ENCODE measurements around the gene C22orf15.
A peak's percentile ranks its signal among the peaks of the same experiment; 100 is the strongest.

Gene C22orf15

DNA sequence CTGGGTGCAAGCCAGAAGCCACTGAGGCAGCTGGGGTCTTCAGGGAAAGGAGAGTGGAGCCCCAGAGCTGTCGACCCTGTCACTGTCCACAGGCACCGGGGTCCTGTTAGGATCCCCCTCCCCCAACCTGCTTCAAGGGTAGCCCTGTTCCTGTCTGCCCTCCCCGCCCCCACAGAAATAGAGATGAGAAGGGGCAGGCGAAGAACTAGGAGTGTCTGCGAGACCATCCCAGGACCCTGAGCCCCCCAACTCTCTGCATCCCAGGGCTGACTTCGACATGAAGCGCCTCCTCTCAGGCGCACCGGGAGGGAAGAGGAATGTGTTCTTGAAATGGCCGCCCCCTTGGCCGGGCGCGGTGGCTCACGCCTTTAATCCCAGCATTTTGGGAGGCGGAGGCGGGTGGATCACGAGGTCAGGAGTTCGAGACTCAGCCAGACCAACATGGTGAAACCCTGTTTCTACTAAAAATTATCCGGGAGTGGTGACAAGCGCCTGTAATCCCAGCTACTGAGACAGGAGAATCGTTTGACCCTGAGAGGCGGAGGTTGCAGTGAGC is 11.3 kb upstream of the C22orf15 start:
- no peak for DNase-seq

DNA sequence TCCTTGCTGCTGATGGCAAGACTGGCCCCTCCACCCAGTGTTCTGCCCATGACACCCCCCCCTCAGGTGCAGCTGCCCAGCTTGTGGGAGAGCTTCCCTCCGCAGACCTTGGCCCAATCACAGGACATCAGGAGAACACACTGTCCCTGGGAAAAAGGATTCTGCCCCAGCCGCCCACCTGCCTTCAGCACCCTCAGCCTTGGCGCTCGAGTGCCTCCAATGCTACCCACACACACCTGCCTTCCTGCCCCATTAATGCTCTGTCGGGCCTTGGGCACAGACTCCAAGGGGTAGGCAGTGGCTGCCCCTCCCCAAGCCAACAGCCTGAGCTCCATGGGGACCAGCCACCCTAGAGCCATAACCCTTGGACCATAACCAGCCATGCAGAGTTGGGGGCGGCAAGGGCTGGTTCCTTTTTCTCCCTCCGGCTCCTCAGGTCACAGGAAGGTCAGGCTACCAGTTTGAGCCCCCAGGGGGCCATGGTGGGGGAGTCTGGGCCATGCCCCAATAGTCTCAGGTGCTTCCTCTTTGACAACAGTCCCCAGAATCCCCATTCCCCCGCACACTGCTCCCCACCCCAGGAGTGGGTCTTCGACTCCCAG is 10.6 kb upstream of the C22orf15 start:
- DNase-seq = no peak

DNA sequence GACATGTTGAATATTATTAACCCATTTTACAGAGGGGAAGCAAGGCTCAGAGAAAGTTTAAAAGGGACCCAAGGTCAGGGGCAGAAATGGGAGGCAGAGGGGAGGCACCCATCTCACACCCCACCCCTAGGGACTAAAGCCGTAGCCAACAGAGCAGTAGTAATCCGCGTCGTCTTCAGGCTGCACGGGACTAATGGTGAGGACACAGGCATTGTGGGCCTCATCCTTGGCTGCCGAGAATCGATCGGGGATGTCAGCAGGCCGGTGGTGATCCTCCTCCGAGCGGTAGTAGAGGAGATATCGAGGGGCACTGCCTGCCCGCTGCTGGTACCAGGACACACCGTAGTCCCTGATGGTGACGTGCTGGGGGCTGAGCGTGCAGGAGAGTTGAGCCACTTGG is 10.0 kb upstream of the C22orf15 start:
- no peak for DNase-seq

DNA sequence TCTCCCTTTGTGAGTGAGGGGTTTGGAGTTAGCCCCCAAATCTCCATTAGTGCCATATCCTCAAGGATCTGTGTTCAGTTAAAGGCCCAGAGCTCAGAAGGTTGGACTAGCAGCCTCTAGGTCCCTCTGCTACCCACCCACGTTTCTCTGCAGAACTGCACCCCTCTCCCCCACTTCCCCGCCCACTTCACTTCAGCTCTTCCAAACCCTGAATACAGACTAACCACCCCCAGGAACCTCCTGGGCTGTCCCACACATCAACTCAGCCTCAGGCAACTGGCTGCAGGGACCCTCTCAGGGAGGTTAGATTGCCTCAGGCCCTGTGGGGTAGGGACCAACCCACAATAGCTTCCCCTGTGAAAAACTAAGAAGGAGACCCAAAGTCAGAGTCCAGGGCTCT is 9.4 kb upstream of the C22orf15 start:
- DNase-seq = no peak

DNA sequence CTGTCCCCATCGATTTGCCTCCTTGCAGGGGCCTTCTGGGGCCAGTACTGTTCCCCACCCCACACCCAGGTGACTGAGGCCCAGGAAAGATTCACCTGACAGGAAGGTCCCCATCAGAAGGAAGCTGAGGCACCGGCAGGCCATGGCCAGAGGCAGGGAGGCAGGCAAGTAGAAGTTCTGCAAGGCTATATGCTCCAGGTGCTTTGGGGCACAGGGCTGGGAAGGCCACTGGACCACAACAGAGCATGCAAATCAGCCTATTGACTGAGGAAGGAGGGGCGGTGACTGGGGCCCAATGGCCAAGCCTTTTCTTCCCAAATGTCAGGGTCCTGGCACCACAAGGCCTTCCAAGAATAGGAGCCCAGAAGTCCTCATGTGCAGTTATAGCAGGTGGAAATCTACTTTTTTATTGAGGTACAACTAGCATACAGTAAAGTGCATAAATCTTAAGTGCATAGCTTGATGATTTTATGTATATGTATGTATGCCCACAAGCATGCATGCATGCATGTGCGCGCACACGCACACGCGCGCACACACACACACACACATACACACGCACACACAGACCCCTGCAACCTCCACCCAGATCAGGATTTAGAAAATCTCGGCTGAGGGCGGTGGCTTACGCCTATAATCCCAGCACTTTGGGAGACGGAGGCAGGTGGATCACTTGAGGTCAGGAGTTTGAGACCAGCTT is 8.4 kb upstream of the C22orf15 start, which contains the start of gene VPREB3:
Gene VPREB3, minus strand, starts transcription at position 206 of the 700 bp plus-strand sequence. Its CDS starts 62 bp downstream, at position 144.
- no peak for DNase-seq

DNA sequence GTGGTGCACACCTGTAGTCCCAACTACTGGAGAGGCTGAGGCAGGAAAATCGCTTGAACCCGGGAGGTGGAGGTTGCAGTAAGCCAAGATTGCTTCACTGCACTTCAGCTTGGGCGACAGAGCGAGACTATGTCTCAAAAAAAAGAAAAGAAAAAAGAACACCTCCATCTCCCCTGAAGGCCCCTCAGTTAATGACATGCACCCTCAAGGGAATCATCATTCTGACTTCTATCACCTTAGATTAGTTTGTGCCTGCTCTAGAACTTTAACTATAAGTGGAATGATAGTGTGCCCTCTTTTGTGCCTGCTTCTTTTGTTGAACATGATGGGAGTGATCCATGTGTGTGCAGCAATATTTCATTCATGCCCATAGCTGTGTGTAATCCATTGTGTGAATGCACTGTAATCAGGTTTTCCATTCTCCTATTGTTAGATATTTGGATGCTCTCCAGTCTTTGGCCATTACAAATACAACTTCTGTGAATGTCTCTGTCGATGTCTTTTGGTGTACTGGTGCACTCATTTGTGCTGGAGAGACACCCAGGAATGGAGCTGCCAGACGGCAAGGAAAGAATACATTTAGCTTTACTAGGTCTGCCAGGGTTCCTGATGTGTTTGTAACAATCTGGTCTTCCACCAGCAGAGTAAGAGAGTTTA is 7.7 kb upstream of the C22orf15 start:
- DNase-seq = no peak

DNA sequence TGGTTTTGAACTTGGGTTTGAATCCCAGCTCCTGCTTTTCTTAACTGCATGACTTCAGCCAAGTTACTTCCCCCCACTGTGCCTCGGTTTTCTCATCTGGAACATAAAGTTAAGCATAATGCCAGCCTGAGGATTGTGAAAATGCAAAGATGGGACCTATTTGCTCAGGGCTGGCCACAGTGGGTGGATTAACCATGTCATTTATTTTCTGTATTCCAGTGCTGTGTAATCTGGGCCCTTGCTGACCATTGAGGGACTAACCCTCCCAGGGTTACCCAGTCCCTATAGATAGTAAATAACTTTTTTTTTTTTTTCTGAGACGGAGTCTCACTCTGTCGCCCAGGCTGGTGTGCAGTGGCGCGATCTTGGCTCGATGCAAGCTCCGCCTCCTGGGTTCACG is 7.1 kb upstream of the C22orf15 start:
- DNase-seq = no peak

DNA sequence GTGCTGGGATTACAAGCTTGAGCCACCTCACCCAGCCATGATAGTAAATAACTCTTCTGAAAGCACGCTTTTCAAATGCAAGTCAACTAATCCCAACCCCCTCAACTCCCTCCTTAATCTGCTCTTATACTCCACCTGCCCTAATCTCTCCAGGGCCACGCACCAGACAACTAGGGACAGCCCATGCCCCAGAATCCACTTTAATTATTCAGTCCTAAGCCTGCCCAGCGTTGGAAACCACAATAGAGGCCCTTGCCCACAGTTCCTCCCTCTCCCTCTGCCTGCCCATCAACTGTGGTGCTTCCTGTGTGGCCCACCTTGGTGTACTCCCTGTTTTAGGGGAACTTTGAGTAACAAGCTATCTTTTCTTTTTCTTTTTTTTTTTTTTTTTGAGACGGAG is 5.9 kb upstream of the C22orf15 start:
- no peak for DNase-seq

DNA sequence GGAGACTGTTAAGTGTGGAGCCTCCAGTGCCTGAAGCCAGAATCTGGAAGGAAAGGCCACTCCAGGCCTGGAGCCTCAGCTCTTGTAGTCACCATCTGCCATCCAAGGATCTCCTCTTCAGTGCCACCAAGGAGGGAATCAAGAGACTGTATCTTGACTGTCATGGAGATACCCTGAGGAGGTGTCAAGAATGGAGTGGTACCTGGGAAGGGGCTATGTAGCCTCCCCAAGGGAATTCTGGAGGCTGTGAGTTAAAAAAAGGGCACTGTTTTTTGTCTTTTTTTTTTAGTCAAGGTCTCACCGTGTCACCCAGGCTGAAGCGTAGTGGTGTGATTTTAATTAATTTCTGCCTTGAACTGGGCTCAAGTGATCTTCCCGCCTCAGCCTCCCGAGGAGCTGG is 3.2 kb upstream of the C22orf15 start:
- DNase-seq = no peak

DNA sequence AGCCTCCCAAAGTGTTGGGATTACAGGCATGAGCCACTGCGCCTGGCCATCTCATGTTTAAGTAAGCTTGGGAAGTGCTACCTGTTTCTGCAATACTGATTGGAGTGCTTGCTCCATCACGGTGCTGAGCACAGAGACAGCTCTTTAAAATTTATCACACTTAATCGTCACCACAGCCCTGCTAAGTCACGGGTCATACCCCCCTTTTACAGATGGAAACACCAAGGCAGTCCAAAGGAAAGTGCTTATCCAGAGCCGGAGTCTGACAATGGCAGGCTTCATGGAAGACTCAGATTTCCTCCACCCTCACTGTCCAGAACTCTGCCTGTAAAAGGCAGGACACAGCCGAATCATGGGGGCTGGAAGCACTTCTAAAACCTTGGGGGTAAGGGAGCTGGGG is 2.7 kb upstream of the C22orf15 start:
- DNase-seq = no peak

DNA sequence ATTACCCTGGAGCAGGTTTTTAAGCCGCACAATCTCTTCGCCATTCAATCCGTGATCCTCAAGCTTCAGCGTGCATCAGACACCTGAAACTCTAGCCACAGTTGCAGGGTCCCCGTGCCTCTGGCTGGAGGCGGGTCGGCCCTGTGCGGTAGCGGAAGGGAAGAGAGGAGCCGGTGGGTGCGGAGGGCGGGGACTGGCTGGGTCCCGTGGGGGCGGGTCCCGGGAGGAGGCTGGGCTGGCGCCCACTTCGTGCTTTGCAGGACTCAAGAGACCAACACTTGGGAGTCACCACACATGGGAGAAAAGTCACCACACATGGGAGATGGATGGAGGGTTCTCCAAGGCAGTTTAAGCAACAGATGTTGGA is 772 bp downstream of the C22orf15 start:
- peak; percentile 69 for DNase-seq

DNA sequence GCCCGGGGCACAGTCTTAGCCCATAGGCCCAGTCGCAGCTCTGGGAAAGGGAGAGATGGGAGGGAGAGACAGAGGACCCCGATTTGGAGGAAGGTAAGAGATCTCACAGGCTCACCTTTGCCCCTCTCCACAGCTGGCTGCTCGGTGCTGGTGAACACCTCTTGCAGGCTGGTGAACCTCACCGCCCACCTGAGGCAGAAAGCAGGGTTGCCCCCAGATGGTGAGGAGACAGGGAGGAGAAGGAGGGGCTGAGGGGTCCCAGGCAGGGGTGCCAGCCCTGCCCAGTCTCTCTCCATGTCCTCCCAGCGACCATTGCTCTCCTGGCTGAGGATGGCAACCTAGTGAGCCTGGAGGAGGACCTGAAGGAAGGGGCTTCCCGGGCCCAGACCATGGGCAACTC is 1.2 kb downstream of the C22orf15 start:
- no peak for DNase-seq

DNA sequence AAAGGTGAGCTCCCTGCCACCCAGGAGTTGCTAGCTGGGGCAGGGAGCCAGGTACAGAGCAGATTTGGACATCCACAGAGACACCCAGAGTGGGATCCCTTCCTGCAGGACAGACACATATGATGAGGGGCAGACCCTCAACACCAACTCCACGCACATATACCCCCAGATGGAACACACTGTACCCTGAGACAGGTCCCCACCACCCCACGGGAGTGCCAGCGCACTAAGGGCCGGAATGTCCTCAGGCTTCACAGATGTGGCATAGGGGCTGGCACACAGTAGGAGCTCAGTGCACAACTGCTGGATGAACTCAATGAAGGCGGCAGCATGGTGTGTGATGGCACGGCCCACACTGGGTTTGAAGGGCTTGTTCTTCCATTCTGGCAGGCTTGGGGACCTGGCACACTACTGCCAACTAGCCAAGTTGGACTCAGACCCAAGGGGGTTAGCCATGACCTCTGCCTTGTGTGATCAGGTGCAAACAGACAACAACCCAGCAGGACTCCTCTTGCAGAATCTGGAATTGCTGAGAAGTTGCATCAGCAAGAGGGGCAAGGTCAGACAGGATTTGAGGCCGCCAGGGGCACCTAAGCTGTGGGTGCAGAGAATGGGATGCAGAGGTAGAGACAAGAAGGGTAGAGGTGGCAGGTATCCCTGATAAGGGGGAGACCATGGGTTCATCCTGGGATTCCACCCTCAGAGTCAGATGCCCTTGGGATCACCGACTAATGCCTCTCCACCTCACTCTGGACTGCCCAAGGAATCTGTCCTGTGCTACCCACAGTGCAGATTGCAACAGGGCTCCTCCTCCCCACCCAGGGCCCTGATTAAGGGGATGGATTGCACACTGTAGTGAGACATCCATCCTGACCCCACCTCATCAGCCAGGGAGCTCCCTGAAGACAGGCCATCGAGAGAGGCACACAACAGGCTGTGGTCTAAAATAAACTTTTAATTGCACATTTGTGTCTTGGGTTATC is 2.4 kb downstream of the C22orf15 start:
- no peak for DNase-seq

DNA sequence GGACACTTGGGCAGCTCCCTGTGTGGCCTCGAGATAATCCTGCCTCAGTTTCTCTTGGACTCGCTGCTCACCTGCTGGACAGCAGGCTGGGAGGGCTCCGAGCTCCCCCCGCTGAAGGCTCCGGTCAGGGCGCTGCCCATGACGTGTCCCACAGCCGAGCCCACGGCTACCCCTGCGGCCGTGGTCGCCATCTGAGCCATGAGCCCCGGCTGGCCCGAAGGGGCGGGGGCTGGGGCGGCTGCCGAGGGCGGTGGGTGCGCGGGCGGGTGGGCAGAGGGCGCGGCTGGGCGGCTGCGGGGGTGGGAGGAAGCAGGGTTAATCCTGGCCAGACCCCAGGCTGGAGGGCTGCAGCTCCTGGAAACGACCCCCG is 4.5 kb downstream of the C22orf15 start:
- DNase-seq = no peak

DNA sequence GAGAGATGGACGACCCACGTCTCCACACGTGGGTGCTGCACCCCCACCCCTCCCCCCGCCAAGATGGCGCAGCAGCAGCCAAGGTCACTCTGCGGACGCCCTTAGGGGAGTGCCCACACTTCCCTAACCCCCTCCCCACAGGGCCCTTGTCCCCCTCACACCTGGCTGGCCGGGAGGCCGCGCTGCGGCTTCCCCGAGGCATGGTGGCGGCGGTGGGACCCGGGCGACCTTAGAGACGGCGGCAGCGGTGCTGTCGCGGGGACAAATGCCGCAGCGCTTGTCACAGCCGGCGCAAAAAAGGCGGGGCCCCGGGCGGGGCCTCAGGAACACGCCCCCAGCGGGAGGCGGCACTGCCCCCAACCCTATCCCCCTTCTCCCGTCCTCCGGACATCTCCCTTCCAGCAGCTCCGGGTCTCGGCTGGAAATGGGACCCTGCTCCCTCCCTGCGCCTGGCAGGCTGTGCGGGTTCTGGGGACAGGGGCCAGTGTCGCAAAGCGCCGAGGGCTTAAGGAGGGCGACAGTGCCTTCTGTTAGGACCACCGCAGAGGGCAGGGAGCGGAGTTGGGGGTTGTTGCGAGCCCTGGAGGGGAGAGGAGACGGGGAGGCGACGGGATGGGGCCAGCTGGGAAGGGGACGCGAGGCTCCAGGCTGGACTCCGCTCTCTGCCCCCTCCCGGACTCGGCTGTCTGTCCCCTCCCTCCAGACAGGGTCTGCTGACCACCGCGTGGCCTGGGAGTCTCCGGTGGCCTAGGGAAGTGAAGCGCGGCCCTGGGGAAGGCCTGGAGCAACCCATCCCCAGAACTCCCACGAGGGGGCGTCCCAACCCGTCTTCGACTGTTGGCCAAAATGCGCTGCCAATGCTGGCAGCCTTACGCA is 5.1 kb downstream of the C22orf15 start, which contains the start of gene CHCHD10:
Gene CHCHD10, minus strand, starts transcription at position 300 of the 876 bp plus-strand sequence. Its CDS starts 98 bp downstream, at position 202.
- peak; percentile 79 for DNase-seq

DNA sequence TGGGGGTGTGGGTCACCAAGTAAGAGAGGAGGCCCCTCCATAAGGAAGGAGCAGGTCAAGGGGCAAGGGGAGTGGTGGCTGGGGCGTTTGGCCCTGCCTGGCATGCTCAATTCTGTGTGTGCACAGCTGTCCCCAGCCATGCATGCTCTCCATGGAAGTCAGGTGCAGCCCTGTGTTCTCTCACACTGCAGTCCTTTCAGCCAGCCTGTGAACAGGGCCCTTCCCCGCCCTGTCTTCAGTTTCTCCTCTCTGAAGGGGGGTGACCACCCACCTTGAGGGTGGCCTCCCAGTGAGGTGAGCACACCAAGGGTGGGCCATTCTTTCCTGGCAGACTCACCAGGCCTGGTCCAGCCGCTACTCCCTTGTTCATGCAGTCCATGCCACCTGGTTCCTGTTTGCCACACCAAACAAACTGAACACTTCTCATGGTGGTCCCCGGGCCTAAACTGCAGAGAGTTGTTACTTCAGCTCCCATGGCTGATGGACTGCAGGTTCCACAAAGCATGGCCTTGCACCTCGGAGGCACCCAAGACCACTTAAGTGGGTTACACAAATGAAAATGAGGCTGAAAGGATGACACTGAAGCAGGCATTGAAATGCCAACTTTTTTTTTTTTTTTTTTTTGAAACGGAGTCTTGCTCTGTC is 6.7 kb downstream of the C22orf15 start:
- no peak for DNase-seq

DNA sequence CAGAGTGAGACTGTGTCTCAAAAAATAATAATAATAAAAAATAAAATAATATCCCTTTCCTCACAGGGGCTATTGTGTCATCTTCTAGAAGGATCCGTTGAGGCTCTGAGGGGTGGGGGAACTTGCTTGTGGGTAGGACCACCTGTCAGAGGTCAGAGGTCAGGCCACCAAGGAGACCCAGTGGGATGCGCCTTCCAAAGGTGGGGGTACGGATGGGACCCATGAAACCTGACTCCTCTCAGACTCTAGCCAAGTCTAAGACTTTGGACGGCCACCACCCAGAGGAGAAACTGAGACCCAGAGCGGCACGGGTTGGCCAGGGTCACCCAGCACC is 9.5 kb downstream of the C22orf15 start:
- no peak for DNase-seq

DNA sequence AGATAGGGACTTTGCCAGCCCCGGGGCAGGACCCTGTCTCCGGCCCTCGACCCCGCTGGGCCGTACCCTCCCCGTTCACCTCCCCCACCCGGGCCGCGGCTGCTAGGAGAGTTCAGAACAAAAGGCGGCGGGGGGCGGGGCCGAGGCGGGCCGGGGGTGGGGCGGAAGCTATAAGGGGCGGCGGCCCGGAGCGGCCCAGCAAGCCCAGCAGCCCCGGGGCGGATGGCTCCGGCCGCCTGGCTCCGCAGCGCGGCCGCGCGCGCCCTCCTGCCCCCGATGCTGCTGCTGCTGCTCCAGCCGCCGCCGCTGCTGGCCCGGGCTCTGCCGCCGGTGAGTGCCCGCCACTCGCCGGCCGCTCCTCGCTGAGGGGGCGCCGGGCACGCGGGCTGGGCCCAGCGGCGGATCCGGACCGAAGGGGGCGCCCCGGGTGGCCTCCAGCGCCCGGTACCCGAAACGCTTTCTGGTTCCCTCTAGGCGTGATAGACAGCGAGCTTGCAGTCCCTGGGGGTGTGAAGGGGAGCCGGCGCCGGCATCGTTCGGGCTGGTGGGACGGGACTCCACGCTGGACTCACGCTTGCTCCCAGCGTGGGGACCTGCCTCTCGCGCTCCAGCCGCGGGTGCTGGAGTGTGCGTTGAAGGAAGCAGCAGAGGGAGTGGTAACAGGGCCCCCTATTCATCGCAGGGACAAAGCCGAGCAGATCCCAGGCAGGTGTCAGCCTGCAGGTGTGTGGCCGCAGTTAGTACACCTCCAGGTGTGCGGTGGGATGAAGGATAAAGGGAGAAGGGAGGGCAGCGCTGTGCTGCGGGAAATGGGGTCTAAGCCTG is 10.1 kb downstream of the C22orf15 start, which contains the start of gene MMP11:
Gene MMP11, plus strand, starts transcription at position 201 of the 825 bp plus-strand sequence. Its CDS starts 22 bp downstream, at position 223.
- DNase-seq = peak; percentile 65

DNA sequence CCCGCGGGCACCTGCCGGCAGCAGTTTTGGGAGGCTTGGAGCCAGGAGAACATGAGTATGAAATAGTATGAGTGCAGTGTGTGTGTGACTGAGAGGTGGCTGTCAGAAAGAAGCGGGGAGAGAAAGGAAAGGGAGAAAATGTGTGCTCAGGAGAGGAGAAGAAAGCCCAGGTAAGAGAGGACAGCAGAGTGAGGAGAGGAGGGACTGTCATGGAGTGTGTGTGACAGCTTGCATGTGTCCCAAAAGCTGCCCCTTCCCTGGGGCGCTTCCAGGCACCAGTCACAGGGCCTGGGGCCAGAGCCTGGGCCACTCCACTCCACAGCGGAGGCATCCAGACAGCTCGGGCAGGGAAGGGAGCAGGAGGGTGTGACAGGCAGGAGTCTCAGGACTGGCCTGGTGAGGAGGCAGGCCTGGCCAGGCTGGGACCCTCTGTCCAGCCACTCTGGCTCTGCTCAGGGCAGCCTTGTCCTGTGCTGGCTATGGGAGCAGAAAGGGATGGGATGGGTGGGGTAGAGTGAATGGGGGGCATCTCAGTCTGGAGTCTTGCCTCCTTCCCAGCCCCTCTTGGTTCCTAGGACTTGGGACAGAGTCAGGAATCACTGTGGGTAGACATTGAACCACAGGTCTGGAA is 10.8 kb downstream of the C22orf15 start:
- no peak for DNase-seq

All from stimulated activated CD4-positive, alpha-beta T cell treated with anti-CD3 and anti-CD28 coated beads, Interleukin-4, amount 100 ng/mL, for 1 hour (primary cell).